ENCODE data around the gene MGAT4C. TPM values are rescaled to one million over a fixed set of nuclear protein-coding genes. Genes with fewer than 3 reads are reported as not detected.

The MGAT4C gene
- total and polyA plus RNA-seq, 11 donors = 0.13 to 15.5 (median 4.6) TPM

DNA sequence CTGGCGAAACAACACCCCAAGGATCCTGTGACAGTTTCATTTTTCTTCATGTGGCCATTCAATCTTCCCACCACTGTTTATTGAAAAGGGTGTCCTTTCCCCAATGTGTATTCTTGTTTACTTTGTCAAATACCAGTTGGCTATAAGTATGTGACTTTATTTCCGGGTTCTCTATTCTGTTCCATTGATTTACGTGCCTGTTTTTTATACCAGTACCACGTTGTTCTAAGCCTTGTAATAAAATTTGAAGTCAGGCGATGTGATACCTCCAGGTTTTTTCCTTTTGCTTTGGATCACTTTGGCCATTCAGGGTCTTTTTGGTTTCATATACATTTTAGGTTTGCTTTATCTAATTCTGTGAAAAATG is 9.1 kb upstream of the MGAT4C start:
- H3K9me3 ChIP-seq = no peaks in the 10 kb centered on the region
- H3K4me1 ChIP-seq = peaks cover 0 to 4% (median 0%) of the 10 kb centered on the region in 12 donors
- H3K4me3 ChIP-seq = peak overlapping the region in 1 of 12 donors; percentile 50
- H3K27ac ChIP-seq = no peak overlapping the region
- WGBS, 4 donors = 77 to 81% (median 79%) methylated on average over 5 of the region's 5 CpGs
- no peak for TF ChIP-seq POLR2A (IDR thresholded peaks at IDR 0.05)
- TF ChIP-seq, protein P1, sequence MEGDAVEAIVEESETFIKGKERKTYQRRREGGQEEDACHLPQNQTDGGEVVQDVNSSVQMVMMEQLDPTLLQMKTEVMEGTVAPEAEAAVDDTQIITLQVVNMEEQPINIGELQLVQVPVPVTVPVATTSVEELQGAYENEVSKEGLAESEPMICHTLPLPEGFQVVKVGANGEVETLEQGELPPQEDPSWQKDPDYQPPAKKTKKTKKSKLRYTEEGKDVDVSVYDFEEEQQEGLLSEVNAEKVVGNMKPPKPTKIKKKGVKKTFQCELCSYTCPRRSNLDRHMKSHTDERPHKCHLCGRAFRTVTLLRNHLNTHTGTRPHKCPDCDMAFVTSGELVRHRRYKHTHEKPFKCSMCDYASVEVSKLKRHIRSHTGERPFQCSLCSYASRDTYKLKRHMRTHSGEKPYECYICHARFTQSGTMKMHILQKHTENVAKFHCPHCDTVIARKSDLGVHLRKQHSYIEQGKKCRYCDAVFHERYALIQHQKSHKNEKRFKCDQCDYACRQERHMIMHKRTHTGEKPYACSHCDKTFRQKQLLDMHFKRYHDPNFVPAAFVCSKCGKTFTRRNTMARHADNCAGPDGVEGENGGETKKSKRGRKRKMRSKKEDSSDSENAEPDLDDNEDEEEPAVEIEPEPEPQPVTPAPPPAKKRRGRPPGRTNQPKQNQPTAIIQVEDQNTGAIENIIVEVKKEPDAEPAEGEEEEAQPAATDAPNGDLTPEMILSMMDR (IDR thresholded peaks at IDR 0.05) = no peak
- no peaks in the 10 kb centered on the region for H3K27me3 ChIP-seq
- no peak for ATAC-seq
- intact Hi-C loops (cut with DNase I) = loop anchor here in 1 of 10 donors (10.0 kb wide), 1 partner anchor 659 kb away; no protein-coding TSS in a partner anchor
- DNase-seq = no peak
- H3K36me3 ChIP-seq = no peaks in the 10 kb centered on the region

DNA sequence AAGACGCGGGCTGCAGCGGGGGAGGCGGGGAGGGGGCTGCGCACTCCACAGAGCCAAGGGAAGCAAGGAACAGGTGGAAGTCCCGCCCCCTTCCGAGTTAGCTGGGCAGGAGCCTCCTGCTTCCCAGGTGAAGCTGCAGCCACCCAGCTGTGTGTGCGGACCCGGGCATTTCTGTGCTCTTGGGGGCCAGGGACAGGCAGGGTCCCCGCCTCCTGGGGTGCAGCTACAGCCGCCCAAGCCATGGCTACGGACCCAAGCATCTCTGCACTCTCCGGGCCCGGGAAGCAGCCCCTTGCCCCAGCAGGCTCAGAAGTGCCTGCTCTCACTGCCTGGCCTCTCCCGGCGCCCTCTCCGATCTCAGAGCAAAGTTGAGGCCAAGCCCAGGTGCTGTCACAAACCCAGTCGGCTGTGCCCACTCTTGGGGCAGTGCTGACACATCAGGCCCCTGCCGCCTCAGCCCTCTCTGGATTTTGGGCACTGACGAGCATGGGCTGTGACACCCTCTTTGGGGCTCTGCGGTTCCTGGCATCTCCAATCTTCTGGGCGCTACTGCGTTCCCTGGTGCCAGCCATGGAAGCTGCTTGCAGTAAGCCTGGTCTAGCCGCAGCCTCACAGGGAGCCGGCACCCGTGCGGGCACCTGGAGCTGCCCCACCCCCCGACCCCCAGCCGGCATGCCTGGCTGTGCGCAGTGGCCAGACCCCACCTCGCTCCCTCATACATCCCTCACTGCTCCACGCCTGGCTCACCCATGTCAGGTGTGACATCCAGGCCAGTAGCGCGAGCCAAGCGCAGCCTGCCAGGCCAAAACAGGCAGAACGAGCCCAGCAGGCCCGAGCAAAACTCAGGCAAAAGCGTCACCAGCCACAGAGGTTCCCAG is 8.5 kb upstream of the MGAT4C start:
- H3K4me1 ChIP-seq = peaks cover 0 to 8% (median 0%) of the 10 kb centered on the region in 12 donors
- H3K27ac ChIP-seq = no peak overlapping the region
- H3K9me3 ChIP-seq = no peaks in the 10 kb centered on the region
- TF ChIP-seq, protein P1 (IDR thresholded peaks at IDR 0.05) = no peak
- TF ChIP-seq POLR2A (IDR thresholded peaks at IDR 0.05) = no peak
- ATAC-seq (peak in 2 of 4 donors; percentile 52 to 57), DNase-seq (peak in 3 of 5 donors; percentile 15 to 51 (median 20))
- WGBS, 4 donors = 26 to 53% (median 33%) methylated on average over 21 to 38 of the region's 38 CpGs
- intact Hi-C loops (cut with DNase I) = loop anchor here in 1 of 10 donors (10.0 kb wide), 1 partner anchor 660 kb away; no protein-coding TSS in a partner anchor
- H3K36me3 ChIP-seq = no peaks in the 10 kb centered on the region
- no peaks in the 10 kb centered on the region for H3K27me3 ChIP-seq
- peak overlapping the region in 8 of 12 donors; percentile 3 to 50 (median 20) for H3K4me3 ChIP-seq

DNA sequence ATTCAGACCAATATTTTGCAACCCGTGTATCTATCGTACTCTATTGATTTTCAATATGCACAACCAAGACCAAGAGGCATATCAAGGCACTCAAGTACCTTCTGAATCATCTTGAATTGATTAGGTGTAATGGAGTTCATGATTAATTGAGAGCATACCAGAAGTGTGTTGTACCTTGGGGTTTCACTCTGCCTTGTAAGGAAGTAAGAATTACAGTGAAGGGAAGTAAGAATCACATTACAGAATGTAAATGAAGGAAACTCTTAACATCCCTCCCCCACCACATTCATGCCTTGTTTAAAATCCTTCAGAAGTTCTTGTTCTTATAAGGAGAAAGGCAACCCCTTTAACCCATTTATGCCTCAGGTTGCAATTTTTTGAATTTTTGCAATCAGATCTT is 5.4 kb upstream of the MGAT4C start:
- Histone ChIP-seq H3K36me3 (no peaks in the 10 kb centered on the region), H3K9me3 (no peaks in the 10 kb centered on the region), H3K27me3 (no peaks in the 10 kb centered on the region), H3K27ac (no peak overlapping the region), H3K4me3 (no peak overlapping the region), H3K4me1 (peaks cover 0 to 8% (median 0%) of the 10 kb centered on the region in 12 donors)
- no peak for TF ChIP-seq POLR2A (IDR thresholded peaks at IDR 0.05)
- TF ChIP-seq, protein P1 (IDR thresholded peaks at IDR 0.05) = no peak
- 79 to 93% (median 92%) methylated on average over 2 of the region's 2 CpGs for WGBS, 4 donors
- DNase-seq (no peak), ATAC-seq (no peak)
- intact Hi-C loops (cut with DNase I) = loop anchor here in 1 of 10 donors (10.0 kb wide), 1 partner anchor 663 kb away; no protein-coding TSS in a partner anchor

DNA sequence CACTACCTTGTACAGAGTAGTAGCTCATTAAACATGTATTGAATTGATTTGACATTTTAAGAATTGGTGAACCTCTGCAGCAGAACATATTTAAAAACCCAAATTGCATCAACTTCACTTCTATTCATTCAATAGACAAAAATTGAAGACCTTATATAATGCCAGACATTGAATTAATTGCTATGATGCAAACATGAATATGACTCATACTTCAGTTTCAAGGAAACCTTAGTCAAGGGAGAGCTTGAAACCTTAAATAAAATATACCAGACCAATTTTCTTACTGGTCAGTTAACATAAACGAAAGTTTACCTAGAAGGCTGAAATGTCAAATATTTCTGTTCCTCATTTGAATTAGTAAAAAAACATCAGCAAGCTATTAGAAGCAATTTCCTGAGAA is 5.0 kb upstream of the MGAT4C start:
- no peak overlapping the region for H3K4me3 ChIP-seq
- no peak overlapping the region for H3K27ac ChIP-seq
- TF ChIP-seq, protein P1 (IDR thresholded peaks at IDR 0.05) = no peak
- no peak for TF ChIP-seq POLR2A (IDR thresholded peaks at IDR 0.05)
- DNase-seq = no peak
- no peaks in the 10 kb centered on the region for H3K9me3 ChIP-seq
- ATAC-seq = no peak
- WGBS, 4 donors = 79 to 85% (median 82%) methylated on average over 1 of the region's 1 CpG
- no peaks in the 10 kb centered on the region for H3K27me3 ChIP-seq
- no peaks in the 10 kb centered on the region for H3K36me3 ChIP-seq
- H3K4me1 ChIP-seq = peaks cover 0 to 8% (median 0%) of the 10 kb centered on the region in 12 donors
- intact Hi-C loops (cut with DNase I) = loop anchor here in 1 of 10 donors (10.0 kb wide), 1 partner anchor 664 kb away; no protein-coding TSS in a partner anchor
